ENCODE measurements around the gene MGAT1.

MGAT1 gene

GRCh38 chr5:180776376-180776775 is 26.2 kb downstream of the MGAT1 start:
- Histone ChIP-seq H3K27me3 (ENCODE audit: insufficient read depth, poor library complexity, severe bottlenecking) (no peaks in the 10 kb centered on the region), H3K9me3 (ENCODE audit: severe bottlenecking) (no peaks in the 10 kb centered on the region), H3K36me3 (ENCODE audit: low read depth) (no peaks in the 10 kb centered on the region), H3K4me3 (ENCODE audit: severe bottlenecking) (no peak overlapping the region), H3K27ac (ENCODE audit: poor library complexity, severe bottlenecking) (no peak overlapping the region), H3K4me1 (ENCODE audit: insufficient read depth, poor library complexity, severe bottlenecking) (no peaks in the 10 kb centered on the region)
- DNase-seq (ENCODE audit: low spot score) (no peak), ATAC-seq (ENCODE audit: low read depth) (no peak)
- TF ChIP-seq, protein P1, sequence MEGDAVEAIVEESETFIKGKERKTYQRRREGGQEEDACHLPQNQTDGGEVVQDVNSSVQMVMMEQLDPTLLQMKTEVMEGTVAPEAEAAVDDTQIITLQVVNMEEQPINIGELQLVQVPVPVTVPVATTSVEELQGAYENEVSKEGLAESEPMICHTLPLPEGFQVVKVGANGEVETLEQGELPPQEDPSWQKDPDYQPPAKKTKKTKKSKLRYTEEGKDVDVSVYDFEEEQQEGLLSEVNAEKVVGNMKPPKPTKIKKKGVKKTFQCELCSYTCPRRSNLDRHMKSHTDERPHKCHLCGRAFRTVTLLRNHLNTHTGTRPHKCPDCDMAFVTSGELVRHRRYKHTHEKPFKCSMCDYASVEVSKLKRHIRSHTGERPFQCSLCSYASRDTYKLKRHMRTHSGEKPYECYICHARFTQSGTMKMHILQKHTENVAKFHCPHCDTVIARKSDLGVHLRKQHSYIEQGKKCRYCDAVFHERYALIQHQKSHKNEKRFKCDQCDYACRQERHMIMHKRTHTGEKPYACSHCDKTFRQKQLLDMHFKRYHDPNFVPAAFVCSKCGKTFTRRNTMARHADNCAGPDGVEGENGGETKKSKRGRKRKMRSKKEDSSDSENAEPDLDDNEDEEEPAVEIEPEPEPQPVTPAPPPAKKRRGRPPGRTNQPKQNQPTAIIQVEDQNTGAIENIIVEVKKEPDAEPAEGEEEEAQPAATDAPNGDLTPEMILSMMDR (IDR thresholded peaks at IDR 0.05; ENCODE audit: poor library complexity, severe bottlenecking): no peak

DNA sequence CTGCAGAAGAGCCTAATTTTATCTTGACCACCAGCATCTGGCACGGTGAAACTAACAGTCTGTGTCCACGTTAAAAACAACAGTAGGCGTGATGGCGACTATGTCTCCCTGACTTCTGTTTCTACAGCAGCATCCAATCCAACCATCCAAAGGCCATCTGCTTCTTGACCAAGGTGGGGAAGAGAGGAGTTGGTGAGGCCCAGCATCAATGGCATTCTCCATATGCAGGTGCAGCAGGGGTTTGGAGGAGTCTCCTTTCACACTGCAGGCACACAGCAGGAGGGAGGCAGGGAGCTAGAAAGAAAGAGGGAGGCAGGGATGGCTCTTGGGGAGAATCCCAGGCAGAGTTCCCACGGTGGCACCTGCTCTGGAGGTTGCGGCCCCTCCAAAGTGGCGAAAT is 27.0 kb downstream of the MGAT1 start:
- no peaks in the 10 kb centered on the region for H3K36me3 ChIP-seq (ENCODE audit: low read depth)
- no peaks in the 10 kb centered on the region for H3K4me1 ChIP-seq (ENCODE audit: insufficient read depth, poor library complexity, severe bottlenecking)
- ATAC-seq (ENCODE audit: low read depth) (no peak), DNase-seq (ENCODE audit: low spot score) (no peak)
- TF ChIP-seq, protein P1 (IDR thresholded peaks at IDR 0.05; ENCODE audit: poor library complexity, severe bottlenecking): no peak
- H3K4me3 ChIP-seq (ENCODE audit: severe bottlenecking): no peak overlapping the region
- no peaks in the 10 kb centered on the region for H3K9me3 ChIP-seq (ENCODE audit: severe bottlenecking)
- H3K27me3 ChIP-seq (ENCODE audit: insufficient read depth, poor library complexity, severe bottlenecking): no peaks in the 10 kb centered on the region
- H3K27ac ChIP-seq (ENCODE audit: poor library complexity, severe bottlenecking): no peak overlapping the region

GRCh38 chr5:180771839-180772238 is 30.8 kb downstream of the MGAT1 start:
- H3K36me3 ChIP-seq (ENCODE audit: low read depth): no peaks in the 10 kb centered on the region
- DNase-seq (ENCODE audit: low spot score) (no peak), ATAC-seq (ENCODE audit: low read depth) (no peak)
- H3K27ac ChIP-seq (ENCODE audit: poor library complexity, severe bottlenecking): no peak overlapping the region
- H3K9me3 ChIP-seq (ENCODE audit: severe bottlenecking): no peaks in the 10 kb centered on the region
- H3K4me1 ChIP-seq (ENCODE audit: insufficient read depth, poor library complexity, severe bottlenecking): no peaks in the 10 kb centered on the region
- no peak overlapping the region for H3K4me3 ChIP-seq (ENCODE audit: severe bottlenecking)
- no peaks in the 10 kb centered on the region for H3K27me3 ChIP-seq (ENCODE audit: insufficient read depth, poor library complexity, severe bottlenecking)
- TF ChIP-seq, protein P1 (IDR thresholded peaks at IDR 0.05; ENCODE audit: poor library complexity, severe bottlenecking): no peak

DNA sequence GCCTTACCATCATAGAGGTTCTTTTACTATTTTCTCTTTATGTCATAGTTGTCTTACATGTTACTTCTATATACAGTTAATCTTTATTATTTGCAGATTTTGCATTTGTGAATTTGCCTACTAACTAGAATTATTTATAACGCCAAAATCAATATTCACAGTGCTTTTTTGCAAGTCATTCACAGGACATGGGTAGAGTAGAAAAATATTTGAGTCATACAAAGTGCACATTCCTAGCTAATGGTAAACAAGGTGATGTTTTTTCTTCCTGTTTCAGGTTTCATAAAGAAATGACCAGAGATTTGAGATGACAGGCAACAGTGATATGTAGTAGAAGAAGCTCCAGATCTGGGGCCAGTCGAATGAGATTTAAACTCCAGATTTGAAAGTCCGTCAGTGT is 32.8 kb downstream of the MGAT1 start:
- no peak for ATAC-seq (ENCODE audit: low read depth)
- TF ChIP-seq, protein P1 (IDR thresholded peaks at IDR 0.05; ENCODE audit: poor library complexity, severe bottlenecking): no peak
- no peaks in the 10 kb centered on the region for H3K9me3 ChIP-seq (ENCODE audit: severe bottlenecking)

DNA sequence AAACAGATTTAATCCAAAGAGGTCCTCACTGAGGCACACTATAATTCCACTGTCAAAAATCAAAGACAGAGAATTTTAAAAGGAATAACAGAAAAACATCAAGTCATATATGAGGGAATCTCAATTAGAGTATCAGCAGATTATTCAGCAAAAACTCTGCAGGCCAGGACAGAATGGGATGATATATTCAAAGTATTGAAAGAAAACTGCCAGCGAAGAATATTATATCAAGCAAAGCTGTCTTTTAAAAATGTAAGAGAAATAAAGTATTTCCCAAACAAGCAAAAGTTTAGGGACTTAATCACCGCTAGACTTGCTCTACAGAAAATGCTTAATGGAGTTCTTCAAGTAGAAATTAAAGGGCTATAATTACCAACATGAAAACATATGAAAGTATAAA is 47.0 kb downstream of the MGAT1 start:
- Histone ChIP-seq H3K36me3 (ENCODE audit: low read depth) (no peaks in the 10 kb centered on the region), H3K27ac (ENCODE audit: poor library complexity, severe bottlenecking) (no peak overlapping the region), H3K9me3 (ENCODE audit: severe bottlenecking) (peaks cover 8% of the 10 kb centered on the region), H3K4me3 (ENCODE audit: severe bottlenecking) (no peak overlapping the region), H3K27me3 (ENCODE audit: insufficient read depth, poor library complexity, severe bottlenecking) (peaks cover 17% of the 10 kb centered on the region), H3K4me1 (ENCODE audit: insufficient read depth, poor library complexity, severe bottlenecking) (no peaks in the 10 kb centered on the region)
- DNase-seq (ENCODE audit: low spot score): no peak
- ATAC-seq (ENCODE audit: low read depth): no peak
- TF ChIP-seq, protein P1 (IDR thresholded peaks at IDR 0.05; ENCODE audit: poor library complexity, severe bottlenecking): no peak

More for the DNA sequence above, 32.8 kb downstream of the MGAT1 start:
- no peak for DNase-seq (ENCODE audit: low spot score)
- H3K4me1 ChIP-seq (ENCODE audit: insufficient read depth, poor library complexity, severe bottlenecking): no peaks in the 10 kb centered on the region
- no peaks in the 10 kb centered on the region for H3K27me3 ChIP-seq (ENCODE audit: insufficient read depth, poor library complexity, severe bottlenecking)
- no peak overlapping the region for H3K4me3 ChIP-seq (ENCODE audit: severe bottlenecking)
- no peak overlapping the region for H3K27ac ChIP-seq (ENCODE audit: poor library complexity, severe bottlenecking)
- no peaks in the 10 kb centered on the region for H3K36me3 ChIP-seq (ENCODE audit: low read depth)
